C4-2B (cell line): ENCODE results near the gene CHURC1.

Experiments used
- CTCF ChIP-seq: fragments of 450-650 bp; conservative IDR thresholded peaks from 2 replicates; pipeline ENCODE4 v1.5.1; 2017; ENCODE audit warnings: mild to moderate bottlenecking
- ZFX ChIP-seq: fragments of 450-650 bp; IDR thresholded peaks from 2 replicates; pipeline ENCODE4 v1.6.1; 2017

GRCh38 chr14:64973826-64974225 lies 59.6 kb downstream of the CHURC1 start:
- TF ChIP-seq CTCF: no peak
- no peak for TF ChIP-seq ZFX
